GM19452 (cell line): ENCODE results near the gene RBFOX2.

ENCODE experiments used
- ATAC-seq: cut with Tn5 transposase; IDR thresholded peaks from one replicate; pipeline ENCODE4 v1.9.1; 2021; ENCODE audit not compliant: unreplicated experiment

The RBFOX2 gene

GRCh38 chr22:35978889-35979288 lies 49.7 kb downstream of the RBFOX2 start:
- ATAC-seq, result no peak

- no peak for ATAC-seq
These were observed 50.4 kb downstream of the RBFOX2 start for GRCh38 chr22:35978201-35978600.

GRCh38 chr22:35977136-35977535 lies 51.5 kb downstream of the RBFOX2 start:
- no peak for ATAC-seq

- ATAC-seq, result no peak
These were observed 55.2 kb downstream of the RBFOX2 start for GRCh38 chr22:35973388-35973787.

GRCh38 chr22:35972559-35972958 lies 56.1 kb downstream of the RBFOX2 start:
- no peak for ATAC-seq

GRCh38 chr22:35971456-35972119 lies 57.0 kb downstream of the RBFOX2 start:
- no peak for ATAC-seq

GRCh38 chr22:35970616-35971455 lies 57.8 kb downstream of the RBFOX2 start:
- ATAC-seq, result no peak

GRCh38 chr22:35967046-35967397 lies 61.6 kb downstream of the RBFOX2 start:
- ATAC-seq, result no peak

GRCh38 chr22:35966314-35967045 lies 62.1 kb downstream of the RBFOX2 start:
- no peak for ATAC-seq

- ATAC-seq, result no peak
These were observed 65.3 kb downstream of the RBFOX2 start for GRCh38 chr22:35963237-35963810.

- ATAC-seq, result no peak
These were observed 66.9 kb downstream of the RBFOX2 start for GRCh38 chr22:35961480-35962295.

GRCh38 chr22:35960854-35961253 lies 67.8 kb downstream of the RBFOX2 start:
- ATAC-seq, result no peak

GRCh38 chr22:35959121-35959800 lies 69.4 kb downstream of the RBFOX2 start:
- no peak for ATAC-seq

GRCh38 chr22:35958334-35958733 lies 70.3 kb downstream of the RBFOX2 start:
- no peak for ATAC-seq

GRCh38 chr22:35957589-35957988 lies 71.0 kb downstream of the RBFOX2 start:
- no peak for ATAC-seq

GRCh38 chr22:35956850-35957249 lies 71.8 kb downstream of the RBFOX2 start:
- ATAC-seq, result no peak

GRCh38 chr22:35955546-35955945 lies 73.1 kb downstream of the RBFOX2 start:
- ATAC-seq, result no peak

- ATAC-seq, result no peak
These were observed 76.0 kb downstream of the RBFOX2 start for GRCh38 chr22:35952576-35952975.

GRCh38 chr22:35950262-35950661 lies 78.4 kb downstream of the RBFOX2 start:
- ATAC-seq, result no peak

GRCh38 chr22:35949243-35949642 lies 79.4 kb downstream of the RBFOX2 start:
- ATAC-seq, result no peak
